ENCODE results near the gene CDH23.

DNA sequence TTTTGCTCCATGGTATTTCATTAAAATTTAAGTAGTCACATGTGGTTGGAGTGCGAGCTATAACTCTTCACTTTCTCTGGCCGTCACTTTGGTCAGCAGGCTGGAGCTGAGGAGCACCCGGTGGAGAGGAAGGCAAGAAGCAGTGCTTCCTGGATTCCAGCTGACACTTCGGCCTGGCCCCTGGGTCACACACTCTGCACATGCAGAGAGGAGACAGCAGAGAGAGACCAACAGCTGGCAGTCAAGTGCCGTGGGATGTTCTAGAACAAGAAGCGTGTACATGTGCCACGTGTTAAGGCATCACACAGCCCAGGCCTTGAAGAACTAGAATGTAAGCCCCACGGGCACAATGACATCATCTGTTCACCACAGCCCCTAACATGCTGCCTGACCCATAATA is 424.2 kb downstream of the CDH23 start:
- TF ChIP-seq RAD21 (IDR thresholded peaks at IDR 0.05 in 1 of 2, conservative IDR thresholded peaks at IDR 0.05 in 1 of 2; ENCODE audit: low read depth in 2 of 2, low read length in 2 of 2) (no peak), CTCF (IDR thresholded peaks at IDR 0.05; ENCODE audit: control extremely low read depth in 1 of 3, insufficient read depth in 1 of 3, low read depth in 1 of 3, low read length in 3 of 3) (no peak), POLR2A (IDR thresholded peaks at IDR 0.05; ENCODE audit: control extremely low read depth in 1 of 2, low read depth in 2 of 2, low read length in 2 of 2) (no peak)
